GM18861 (cell line): ENCODE measurements around the gene FARP2.
"Not testable (repeated sequence)": the region's sequence is repeated elsewhere in the genome, so short reads cannot be mapped to it uniquely, and the experiment has no call there.

Source experiments
- ATAC-seq: cut with Tn5 transposase; IDR thresholded peaks from one replicate; pipeline ENCODE4 v1.9.1; 2021; ENCODE audit not compliant: unreplicated experiment

The FARP2 gene

GRCh38 chr2:241408849-241409248 lies 52.8 kb downstream of the FARP2 start:
- ATAC-seq, result no peak

GRCh38 chr2:241410739-241411176 lies 54.7 kb downstream of the FARP2 start:
- ATAC-seq, result no peak

GRCh38 chr2:241412144-241412543 lies 56.1 kb downstream of the FARP2 start:
- no peak for ATAC-seq

GRCh38 chr2:241413501-241413900 lies 57.4 kb downstream of the FARP2 start:
- not testable (repeated sequence) for ATAC-seq

GRCh38 chr2:241413929-241414580 lies 58.0 kb downstream of the FARP2 start:
- no peak for ATAC-seq

GRCh38 chr2:241415196-241415595 lies 59.1 kb downstream of the FARP2 start:
- no peak for ATAC-seq

- ATAC-seq, result no peak
Measured at GRCh38 chr2:241417626-241418025, 61.5 kb downstream of the FARP2 start.

- no peak for ATAC-seq
Measured at GRCh38 chr2:241421330-241421729, 65.2 kb downstream of the FARP2 start.

GRCh38 chr2:241421942-241422341 lies 65.9 kb downstream of the FARP2 start:
- not testable (repeated sequence) for ATAC-seq

GRCh38 chr2:241422350-241422749 lies 66.3 kb downstream of the FARP2 start:
- ATAC-seq, result no peak

- ATAC-seq, result not testable (repeated sequence)
Measured at GRCh38 chr2:241423489-241423888, 67.4 kb downstream of the FARP2 start.

- no peak for ATAC-seq
Measured at GRCh38 chr2:241425368-241425767, 69.3 kb downstream of the FARP2 start.

GRCh38 chr2:241430178-241430577 lies 74.1 kb downstream of the FARP2 start:
- no peak for ATAC-seq

GRCh38 chr2:241432824-241433448 lies 76.9 kb downstream of the FARP2 start:
- no peak for ATAC-seq

- no peak for ATAC-seq
Measured at GRCh38 chr2:241437179-241437578, 81.1 kb downstream of the FARP2 start.

- no peak for ATAC-seq
Measured at GRCh38 chr2:241441492-241441891, 85.4 kb downstream of the FARP2 start.

GRCh38 chr2:241443486-241444223 lies 87.6 kb downstream of the FARP2 start:
- no peak for ATAC-seq

- no peak for ATAC-seq
Measured at GRCh38 chr2:241445426-241445825, 89.3 kb downstream of the FARP2 start.

GRCh38 chr2:241450092-241450491 lies 94.0 kb downstream of the FARP2 start:
- not testable (repeated sequence) for ATAC-seq

- ATAC-seq, result no peak
Measured at GRCh38 chr2:241451840-241452506, 95.9 kb downstream of the FARP2 start.

- ATAC-seq, result not testable (repeated sequence)
Measured at GRCh38 chr2:241453919-241454318, 97.8 kb downstream of the FARP2 start.
